Measurements from ENCODE around the gene FAM76B.
A peak's percentile ranks its signal among the peaks of the same experiment; 100 is the strongest.
"Not testable (repeated sequence)": the region's sequence is repeated elsewhere in the genome, so short reads cannot be mapped to it uniquely, and the experiment has no call there.

Gene FAM76B

DNA sequence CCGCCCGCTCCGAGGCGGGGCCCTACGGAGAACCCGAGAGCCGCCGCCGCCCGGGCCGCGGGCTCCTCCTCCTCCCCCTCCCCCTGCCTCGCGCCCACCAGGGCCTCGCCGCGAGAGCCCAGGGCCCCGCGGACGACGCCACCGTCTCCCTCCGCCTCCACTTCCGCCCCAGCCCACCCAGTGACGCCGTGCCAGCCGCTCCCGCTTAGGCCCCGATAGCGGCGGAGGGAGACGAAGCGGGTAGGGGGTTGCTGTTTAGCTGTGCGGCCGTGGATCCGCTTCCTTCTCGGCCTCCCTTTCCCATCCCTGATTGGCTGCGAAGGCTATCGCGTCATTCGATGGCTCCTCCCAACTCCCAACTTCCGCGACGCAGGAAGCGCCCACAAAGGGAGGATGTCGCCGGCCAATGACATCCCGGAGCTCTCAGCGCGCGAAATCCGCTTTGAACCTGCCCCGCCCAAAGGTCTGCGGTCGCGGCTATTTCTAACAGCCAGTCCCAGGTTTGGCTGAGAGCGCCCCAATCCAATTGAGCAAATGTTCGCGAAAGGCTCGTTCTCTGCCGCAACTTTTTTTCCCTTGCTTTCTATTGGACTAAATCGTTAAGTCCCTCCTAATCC is at the start of gene FAM76B:
FAM76B (minus strand) TSS at position 277 of the 617 bp plus-strand sequence. CDS start 304 bp downstream, outside the sequence.
- peak; percentile 98 for DNase-seq

DNA sequence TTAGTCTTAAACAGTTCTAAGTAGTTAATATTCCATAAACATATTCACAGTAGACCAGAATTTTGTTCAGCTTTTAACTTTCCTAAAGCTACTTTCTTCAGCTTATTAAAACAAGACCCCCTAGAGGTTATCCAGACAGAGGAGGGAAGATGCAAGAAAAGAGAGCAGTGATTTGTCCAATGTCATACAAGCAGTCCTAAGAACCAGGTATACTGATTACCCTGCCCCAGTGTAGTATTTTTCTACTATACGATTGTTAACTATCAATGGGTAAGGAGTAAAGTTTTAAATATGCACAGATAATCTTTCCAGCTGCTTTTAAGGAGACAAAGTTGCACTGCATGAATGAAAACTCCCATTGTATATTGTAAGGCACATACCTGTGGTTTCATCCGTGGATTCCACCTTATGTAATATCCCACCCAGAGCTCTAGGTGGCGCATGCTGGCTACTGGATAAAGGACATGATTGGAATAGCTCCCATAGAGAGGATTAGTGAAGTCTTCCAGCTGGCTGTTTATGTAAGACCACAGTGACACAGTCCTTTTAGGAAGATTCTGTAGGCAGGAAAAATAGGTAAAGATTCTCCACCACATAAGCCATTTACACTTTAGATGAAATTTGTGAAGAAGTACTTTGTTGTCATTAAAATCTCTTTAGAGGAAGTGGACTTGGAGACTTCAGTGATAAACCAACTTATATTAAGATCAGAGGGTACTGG is 46.3 kb upstream of the FAM76B start:
- peak; percentile 52 for DNase-seq

DNA sequence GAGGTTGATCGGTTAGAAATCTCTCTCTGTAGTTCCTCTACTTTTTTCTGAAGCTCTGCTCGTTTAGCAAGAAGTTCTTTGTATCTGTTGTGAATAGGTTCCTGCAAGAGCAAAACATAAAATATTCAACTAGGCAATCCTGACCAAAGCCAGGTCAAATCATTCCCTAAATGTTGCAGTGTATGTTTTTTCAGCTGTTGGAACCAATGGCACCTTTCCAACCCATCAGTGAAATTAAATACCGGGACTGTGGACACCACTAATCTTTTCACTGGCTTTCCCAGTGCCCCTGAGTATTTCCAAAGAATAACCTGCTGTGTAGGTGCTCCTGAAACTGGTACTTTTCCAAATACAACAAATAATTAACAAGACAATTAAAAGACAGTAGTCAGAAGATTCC is 45.8 kb upstream of the FAM76B start:
- DNase-seq, result no peak

DNA sequence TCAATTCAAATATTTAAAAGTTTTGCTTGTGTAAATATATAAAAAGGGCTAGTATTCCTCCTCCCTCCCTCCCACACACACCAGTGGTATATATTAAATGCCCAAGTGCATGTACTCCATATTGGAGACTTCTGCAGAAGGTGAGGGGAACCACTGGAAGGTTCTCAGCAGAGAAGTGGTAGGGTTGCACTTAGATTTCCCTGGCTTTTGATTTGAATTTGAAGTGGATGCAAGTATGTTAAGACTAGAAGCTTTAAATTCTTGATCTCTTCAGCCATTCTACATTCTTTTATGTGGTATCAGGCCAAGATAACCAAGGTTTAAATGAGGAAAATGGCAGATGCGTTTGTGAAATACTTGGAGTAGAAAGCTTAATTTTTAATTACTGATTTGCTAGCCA is 43.8 kb upstream of the FAM76B start:
- no peak for DNase-seq

DNA sequence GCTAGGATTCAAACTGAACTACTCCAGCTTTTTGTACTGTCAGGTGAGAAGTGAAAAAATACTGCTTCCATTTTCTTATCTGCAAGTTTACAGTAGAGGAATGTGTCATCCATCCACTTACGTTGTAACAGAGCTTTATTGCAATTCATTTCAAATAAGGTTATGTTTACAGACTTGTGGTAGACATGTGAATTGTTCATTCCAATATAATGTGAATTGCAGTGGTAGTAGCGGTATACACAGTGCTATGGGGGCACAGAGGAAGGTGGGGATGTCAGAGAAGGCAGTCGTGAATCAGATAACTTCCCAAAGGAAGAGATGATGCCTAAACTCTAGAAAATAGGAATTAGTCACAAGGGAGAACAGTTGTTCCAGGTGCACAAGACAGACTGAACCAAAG is 43.2 kb upstream of the FAM76B start:
- DNase-seq, result no peak

DNA sequence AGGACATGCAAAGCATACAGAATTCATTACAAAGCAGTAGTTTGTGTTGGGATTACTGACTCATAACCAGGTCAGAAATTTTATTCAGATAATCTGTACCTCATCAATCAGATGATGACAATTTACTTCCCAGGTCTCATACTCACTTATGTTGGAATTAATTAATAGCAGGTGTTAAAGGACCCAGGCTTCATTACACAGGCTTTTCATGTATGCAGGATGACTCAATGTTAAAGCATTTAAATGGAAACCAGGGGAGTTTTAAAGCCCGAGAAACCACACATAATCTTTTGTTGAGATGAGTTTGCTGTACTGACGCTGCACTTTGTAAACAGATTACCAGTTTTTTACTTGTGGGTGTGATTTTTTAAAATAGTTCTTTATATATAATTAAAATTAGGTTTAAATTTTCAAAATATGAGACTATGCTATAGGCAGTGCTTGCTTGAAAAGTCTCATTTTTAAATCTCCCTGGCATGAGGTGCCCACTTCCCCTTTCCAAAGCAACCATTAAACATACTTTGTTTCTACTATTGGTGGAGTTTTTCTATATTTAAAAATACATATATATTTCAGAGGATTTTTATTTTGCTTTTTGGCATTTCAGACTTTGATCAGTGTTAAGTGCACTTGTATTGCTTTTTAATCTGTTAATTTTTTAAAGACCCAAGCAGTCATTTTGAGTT is 41.8 kb upstream of the FAM76B start:
- DNase-seq, result no peak

DNA sequence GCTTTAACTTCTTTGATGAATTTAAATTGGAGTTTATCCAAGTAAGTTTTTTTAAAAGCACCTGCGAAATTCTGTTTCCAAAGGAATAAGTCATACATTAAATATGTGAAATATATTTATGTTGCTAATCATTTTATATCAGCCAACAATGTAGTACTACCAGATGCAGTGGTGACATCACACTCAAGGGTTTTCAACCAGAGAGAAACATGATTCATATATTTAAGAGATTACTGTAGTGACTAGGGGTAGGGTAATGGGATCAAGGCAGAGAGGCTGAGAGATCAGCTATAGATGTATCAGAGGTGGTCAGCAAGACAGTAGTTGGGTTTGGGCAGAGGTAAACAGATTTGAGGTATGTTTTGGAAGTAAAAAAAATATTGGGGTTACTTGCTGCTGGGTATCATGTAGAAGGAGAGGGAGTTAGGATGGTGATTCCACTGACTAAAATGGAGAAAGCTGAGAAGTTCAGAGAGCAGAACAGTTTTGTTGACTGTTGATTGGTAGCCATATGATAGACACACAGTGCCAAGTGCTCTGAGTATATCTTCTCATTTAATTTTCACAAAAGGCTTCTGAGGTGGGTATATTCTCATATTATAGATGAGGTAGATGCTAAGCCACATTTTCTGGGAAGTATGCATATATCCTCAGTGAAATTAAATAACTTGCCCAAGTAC is 40.1 kb upstream of the FAM76B start:
- no peak for DNase-seq

DNA sequence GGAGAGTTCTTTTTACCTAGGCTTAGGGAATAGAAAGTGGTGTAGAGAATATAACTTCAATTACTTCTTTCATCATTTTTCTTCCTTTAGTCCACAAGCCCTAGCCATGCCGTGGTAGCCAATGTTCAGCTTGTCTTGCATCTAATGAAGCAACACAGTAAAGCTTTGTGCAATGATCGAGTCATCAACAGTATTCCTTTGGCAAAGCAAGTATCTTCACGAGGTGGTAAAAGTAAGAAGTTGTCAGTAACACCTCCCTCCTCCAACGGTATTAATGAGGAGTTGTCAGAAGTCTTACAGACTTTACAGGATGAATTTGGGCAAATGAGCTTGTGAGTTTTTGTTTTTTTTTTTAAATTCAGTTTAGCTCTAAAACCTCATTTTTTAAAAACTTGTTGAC is 38.1 kb upstream of the FAM76B start:
- no peak for DNase-seq

DNA sequence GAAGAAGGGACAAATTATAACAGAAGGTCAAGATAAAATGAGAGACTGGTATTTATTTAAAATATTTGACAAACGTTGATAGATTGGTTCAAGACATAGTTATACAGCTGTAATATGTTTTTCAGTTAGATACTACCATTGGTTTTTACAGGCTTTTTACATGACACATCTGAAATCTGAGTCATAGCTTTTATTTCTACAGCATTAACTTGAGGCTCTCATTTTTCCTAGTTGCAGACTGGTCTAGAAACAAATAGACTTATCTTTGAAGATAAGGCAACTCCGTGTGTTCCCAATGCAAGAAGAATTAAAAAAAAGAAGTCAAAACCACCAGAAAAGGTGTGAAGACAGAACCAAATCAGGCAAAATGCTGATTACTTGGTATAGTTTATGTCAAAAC is 32.1 kb upstream of the FAM76B start:
- no peak for DNase-seq

DNA sequence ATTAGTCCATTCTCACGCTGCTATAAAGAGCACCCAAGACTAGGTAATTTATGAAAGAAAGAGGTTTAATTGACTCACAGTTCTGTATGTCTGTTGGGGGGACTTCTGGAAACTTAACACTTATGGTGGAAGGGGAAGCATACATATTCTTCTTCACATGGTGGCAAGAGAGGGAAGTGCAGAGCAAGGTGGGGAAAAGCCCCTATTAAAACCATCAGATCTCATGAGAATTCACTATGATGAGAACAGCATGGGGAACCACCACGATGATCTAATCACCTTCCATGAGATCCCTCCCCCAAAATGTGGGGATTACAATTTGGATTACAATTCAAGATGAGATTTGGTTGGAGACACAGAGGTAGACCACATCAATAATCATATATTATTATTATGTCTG is 26.5 kb upstream of the FAM76B start:
- DNase-seq, result no peak

DNA sequence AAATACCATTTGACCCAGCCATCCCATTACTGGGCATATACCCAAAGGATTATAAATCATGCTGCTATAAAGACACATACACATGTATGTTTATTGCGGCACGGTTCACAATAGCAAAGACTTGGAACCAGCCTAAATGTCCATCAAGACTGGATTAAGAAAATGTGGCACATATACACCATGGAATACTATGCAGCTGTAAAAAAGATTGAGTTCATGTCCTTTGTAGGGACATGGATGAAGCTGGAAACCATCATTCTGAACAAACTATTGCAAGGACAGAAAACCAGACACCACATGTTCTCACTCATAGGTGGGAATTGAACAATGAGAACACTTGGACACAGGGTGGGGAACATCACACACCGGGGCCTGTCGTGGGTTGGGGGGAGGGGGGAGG is 21.5 kb upstream of the FAM76B start:
- DNase-seq, result not testable (repeated sequence)

DNA sequence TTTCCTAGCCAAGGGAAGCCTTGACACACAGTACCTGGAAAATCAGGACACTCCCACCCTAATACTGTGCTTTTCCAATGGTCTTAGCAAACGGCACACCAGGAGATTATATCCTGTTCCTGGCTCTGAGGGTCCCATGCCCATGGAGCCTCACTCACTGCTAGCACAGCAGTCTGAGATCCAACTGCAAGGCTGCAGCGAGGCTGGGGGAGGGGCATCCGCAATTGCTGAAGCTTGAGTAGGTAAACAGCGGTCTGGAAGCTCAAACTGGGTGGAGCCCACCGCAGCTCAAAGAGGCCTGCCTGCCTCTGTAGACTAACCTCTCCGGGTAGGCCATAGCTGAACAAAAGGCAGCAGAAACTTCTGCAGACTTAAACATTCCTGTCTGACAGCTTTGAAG is 16.9 kb upstream of the FAM76B start:
- not testable (repeated sequence) for DNase-seq

DNA sequence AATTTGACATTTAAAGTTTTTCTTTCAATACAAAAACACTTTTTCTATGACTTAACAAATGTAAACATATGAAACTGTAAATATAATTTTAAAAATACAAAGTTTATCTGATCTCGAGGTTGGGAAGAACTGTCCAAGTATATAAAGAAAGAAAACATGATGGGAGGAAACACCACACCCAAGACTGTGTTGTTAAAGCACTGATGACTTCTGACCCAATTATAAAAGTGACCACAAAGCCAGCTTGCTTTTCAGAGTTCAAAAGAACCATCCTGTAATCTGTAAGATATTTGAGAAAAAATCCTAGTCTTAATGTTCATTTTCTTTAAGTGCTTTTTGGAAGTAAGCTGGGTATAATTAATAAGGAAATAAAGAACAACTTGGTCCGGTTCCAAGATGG is 16.3 kb upstream of the FAM76B start:
- no peak for DNase-seq

DNA sequence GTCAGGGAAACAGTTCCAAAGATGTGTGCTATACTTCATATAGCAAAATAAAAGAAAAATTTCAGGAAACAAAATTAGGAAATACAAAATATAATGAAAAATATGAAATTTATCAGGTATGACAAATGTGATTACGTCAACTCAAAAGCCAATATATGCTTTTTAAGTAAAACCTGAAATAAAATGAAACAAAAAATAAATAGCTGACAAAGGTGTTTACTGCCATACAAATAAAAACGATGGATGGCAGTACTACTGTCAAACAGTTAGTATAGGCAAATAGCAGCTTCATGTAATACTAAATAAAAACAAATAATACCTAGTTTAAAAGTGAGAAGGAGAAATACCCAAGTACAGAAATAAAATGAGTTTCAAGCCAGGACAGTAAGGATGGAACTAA is 14.4 kb upstream of the FAM76B start:
- no peak for DNase-seq

DNA sequence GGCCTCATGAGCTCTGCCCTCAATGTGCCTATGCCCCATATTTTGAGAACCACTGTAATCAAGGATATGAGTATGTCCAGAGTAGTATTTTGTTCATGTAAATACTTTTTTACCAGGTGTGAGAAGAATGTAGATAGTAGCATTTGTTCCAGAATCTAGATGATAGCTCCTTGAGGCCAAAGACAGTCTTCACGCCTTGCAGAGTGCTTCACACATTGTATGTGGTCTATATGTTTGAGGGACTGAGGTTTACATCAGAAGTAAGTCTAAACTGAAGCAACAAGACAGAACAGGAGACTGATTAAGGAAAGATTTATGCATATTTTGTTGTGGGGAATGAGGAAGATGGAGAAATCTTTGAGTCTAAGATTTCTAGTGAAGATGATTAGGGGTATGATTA is 13.2 kb upstream of the FAM76B start:
- DNase-seq, result no peak

DNA sequence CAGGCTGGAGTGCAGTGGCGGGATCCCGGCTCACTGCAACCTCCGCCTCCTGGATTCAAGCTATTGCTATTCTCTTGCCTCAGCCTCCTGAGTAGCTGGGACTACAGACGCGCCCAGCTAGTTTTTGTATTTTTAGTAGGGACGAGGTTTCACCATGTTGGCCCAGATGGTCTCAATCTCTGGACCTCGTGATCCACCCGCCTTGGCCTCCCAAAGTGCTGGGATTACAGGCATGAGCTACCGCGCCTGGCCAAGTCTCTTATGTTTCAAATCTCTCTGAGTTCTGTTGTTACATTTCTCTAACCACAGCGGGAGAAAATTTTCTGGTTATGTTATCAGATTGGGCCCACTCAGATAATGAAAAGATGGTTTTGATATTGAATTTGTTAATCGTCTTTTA is 10.9 kb upstream of the FAM76B start:
- no peak for DNase-seq

DNA sequence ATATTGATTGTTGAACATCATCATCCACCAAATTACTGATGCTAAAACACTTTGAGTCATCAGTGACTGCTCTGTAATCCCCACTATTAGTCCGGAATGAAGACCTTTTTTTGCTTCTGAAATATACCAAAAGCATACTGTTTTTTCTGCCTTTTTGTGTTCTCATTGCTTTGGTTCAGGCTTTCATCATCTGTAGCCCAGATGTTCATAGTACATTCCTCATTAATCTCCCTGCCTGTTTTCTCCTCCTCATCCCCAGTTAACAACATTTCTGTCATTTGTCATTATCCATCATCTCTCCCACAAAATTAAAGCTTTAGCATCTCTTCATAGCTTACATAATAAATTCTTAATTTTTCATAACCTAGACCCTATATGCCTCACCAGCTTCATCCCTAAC is 10.0 kb upstream of the FAM76B start:
- DNase-seq, result no peak

DNA sequence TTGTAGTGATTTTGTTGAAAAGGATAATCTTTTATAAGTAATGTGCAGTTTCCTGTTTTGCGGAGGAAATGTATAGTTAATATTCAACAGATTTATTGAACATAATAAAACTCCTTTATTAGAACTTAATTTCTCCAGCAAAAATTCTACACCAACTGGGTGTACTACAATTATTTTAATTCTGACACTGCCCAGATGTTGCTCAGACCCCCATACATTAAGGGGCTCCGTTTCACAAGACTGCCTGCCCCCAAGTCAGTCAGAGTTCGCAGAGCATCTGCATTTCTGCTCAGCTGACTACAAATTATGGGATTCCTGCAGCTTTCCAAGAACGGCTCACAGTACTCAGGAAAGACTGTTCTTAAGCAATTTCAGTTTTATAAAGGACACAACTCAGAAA is 6.9 kb upstream of the FAM76B start:
- DNase-seq, result no peak

DNA sequence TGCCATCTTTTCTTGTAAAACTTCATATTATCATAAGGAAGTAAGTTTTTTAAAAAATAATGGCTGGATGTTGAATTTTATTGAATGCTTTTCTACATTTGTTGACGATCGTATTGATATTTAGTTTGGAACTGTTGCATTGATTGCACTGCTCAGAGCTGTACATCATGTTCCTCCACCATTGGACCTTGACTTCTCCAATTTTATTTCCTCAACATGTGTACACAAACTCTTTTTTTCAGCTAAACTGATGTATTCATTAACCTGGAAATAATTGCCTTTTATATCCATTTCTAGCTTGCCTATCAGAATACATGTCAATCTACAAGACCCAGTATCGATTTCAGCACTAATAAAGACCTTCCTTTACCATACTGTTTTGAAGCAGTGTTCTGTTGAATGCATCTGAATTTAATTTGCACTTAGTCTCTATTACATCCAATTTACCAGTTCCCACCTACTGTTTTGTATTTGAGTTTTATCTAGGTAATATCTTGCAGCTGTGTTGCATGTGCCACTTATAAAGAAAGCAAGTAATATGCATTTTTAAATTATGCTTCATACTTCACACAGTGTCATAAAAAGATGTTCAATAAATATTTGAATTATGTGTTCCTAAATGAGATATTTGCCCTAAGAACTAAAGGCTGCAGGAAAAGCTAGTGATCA is 6.2 kb upstream of the FAM76B start:
- DNase-seq, result no peak

DNA sequence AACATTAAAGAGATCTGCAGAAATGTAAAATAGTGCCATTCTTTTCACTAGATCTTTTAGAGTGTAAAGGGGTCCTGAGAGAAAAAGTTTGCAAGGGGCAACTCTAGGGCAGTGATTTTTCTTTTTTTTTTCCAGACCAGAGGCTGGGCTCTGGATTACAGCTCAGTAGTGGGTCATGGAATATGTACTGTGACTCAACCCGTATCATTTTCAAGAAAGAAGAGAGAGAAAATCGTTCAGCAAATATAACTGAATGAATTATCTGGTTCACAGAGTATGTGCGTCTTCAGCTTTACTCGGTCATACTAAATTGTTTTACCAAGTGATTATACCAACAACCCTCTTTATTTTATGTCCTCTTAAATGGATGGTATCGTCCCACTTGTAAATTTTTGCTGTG is 4.5 kb upstream of the FAM76B start:
- DNase-seq, result no peak

DNA sequence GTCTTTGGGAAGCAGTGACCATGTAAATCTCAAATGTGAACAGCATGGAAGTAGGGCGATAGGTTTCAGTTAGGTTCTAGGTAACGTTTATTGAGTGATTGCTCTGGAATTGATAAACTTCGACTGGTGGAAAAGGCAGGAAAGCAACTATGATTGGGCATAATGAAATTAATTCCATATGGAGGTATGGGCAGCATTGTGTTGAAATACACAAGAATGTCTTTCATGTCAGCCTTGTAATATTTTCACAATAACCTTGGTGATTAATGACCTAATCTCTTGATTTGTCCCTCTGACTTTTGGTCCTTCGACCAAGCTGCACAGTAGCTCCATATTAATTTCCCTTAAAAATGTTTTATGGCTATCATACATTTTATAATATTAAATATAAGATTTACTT is 3.5 kb upstream of the FAM76B start:
- no peak for DNase-seq

DNA sequence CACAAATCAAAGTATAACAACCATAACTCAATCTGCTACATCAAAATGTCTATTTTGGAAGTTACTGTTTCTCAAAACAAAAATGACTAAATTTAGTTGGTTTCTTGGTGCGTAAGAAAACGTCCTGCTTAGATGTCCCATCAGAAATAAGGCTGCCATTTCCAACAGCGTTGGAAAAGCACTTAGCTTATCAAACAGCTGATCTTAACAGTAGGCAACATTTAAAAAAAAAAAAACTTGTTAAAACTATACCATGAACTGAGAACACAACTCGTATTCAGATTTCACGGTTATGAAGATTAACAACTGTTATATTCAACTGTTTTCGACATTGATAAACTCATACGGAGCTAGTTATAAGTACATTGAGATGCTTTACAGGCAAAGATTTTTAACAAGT is 3.1 kb upstream of the FAM76B start:
- DNase-seq, result no peak

DNA sequence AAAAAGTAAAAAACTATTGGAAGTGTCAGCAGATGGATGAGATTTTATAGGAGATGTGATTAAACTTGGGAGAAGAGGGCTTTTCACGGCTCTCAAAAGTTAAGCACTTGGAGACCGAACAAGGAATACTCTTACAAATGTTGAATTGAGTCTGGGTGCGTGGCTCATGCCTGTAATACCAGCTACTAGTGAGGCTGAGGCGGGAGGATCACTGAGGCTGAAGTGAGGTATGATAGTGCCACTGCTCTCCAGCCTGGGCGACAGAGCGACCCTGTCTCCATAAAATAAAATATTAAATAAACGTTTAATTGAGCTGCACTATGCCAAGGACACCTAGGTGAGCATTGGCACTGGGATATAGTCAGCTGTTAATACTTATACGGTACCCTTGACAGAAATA is 2.6 kb upstream of the FAM76B start:
- no peak for DNase-seq
